ENCODE data around the gene LRRC47.

Gene LRRC47

DNA sequence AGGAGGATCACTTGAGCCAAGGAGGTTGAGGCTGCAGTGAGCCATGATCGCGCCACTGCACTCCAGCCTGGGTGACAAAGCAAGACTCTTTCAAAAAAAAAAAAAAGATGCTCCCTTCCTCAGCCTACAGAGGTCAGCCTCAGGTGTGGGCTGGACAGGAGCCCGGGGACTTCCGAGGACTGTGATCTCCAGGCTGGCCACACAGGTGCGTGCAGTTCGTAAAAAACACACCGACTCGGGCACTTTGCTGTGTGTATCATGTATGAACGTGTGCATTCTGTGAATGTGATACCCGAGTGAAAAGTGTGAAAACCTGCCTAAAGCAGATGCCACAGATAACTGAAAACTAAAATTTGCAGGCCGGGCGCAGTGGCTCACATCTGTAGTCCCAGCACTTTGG lies 52.5 kb downstream of the LRRC47 start:
- FAIRE-seq (no peak), DNase-seq (ENCODE audit: insufficient read length, low spot score) (no peak)
- TF ChIP-seq, protein P1, sequence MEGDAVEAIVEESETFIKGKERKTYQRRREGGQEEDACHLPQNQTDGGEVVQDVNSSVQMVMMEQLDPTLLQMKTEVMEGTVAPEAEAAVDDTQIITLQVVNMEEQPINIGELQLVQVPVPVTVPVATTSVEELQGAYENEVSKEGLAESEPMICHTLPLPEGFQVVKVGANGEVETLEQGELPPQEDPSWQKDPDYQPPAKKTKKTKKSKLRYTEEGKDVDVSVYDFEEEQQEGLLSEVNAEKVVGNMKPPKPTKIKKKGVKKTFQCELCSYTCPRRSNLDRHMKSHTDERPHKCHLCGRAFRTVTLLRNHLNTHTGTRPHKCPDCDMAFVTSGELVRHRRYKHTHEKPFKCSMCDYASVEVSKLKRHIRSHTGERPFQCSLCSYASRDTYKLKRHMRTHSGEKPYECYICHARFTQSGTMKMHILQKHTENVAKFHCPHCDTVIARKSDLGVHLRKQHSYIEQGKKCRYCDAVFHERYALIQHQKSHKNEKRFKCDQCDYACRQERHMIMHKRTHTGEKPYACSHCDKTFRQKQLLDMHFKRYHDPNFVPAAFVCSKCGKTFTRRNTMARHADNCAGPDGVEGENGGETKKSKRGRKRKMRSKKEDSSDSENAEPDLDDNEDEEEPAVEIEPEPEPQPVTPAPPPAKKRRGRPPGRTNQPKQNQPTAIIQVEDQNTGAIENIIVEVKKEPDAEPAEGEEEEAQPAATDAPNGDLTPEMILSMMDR (IDR thresholded peaks at IDR 0.05; ENCODE audit: insufficient read depth, missing control alignments) = no peak

DNA sequence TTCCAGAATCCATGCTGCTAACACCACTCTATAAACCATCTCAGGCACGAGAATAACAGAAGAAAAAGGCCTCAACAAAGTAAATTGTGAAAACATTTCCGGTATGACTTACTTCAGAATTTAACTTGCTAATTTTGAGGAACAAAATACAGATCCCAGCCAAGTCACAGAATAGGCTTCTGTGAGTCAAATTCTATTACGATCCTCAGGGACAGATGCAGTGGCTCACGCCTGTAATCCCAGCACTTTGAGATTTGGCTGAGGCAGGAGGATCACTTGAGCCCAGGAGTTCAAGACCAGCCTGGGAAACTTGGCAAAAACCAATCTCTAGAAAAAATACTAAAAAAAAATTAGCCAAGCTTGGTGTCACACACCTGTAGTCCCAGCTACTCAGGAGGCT lies 52.9 kb downstream of the LRRC47 start:
- DNase-seq (ENCODE audit: insufficient read length, low spot score) = no peak
- FAIRE-seq = no peak
- TF ChIP-seq, protein P1 (IDR thresholded peaks at IDR 0.05; ENCODE audit: insufficient read depth, missing control alignments) = no peak

DNA sequence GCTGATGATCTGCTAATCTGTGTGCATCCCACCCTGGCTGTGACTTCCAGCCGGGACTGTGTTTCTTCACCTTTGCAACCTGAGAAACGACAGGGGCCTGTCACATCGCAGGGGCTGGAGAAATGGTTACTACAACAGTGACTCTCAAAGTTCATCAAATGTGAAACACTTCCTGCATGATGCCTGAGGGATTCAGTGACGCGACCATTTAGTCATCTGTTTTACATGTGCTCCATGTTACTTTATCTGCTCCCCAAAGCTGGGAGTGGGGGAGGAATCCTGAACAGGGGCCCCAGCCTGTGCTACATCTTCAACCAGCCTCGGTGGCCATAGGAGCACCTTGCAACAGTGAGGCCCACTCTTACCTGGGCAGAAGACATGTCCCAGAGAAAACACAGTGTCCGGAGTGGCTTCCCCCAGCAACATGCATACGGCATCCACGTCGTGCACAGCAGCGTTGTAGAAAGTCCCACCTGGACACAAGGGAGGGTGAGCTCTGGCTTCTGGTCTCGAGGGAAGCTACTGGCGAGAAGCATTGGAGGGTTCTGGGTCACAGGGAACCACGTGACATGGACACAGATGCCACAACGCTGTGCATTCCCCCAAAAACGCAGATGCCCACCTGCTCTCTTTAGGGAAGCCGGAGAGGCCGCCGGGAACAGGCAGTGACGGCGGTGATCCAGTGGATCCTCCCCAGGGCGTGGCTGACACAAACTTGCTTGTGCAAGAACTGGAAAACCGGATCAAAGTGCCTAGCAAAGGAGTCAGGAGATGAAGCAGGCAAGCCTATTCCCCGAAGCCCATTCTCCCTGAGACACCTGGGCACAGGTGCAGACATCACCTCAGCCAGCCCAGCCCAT lies 53.6 kb downstream of the LRRC47 start:
- FAIRE-seq (no peak), DNase-seq (ENCODE audit: insufficient read length, low spot score) (no peak)
- TF ChIP-seq, protein P1 (IDR thresholded peaks at IDR 0.05; ENCODE audit: insufficient read depth, missing control alignments) = no peak

DNA sequence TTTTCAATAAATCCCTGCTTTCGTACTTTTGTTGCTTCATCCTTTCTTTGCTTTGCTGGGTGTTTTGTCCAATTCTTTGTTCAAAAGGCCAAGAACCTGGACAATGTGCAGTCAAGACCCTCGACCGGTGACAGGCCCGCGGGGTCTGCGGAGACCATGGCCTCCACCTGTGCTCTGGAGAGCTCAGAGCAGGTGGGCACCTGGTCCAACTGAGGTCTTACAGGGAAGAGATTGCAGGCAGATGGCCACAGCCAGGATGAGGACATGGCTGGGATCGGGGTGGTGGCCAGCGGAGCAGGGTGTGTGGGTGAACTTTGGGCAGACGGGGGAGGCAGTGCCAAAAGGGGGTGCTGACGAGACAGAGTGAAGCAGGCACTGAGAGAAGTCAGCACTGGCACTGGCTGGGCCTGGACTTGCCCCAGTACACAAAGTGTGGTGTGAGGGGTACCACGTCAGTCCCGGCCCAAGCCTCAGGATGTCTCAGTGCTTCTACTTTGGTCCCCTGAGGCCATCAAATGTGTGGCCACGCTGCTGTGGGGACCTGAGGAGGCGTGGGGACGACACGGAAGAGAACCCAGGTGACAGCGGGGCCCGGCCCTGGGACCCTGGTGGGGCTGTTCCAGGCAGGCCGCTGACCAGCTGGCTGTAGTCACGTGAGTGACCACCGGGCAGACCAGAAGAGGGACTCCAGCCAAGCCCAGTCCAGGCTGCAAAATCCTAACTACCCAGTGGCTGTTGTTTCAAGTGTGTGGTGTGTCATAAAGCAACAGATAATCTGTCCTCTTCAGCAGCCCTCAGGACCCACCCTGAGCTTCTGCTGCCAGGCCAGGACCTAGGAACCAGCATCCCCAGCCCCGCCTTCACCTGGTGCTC lies 54.5 kb downstream of the LRRC47 start:
- TF ChIP-seq, protein P1 (IDR thresholded peaks at IDR 0.05; ENCODE audit: insufficient read depth, missing control alignments) = no peak
- no peak for FAIRE-seq
- DNase-seq (ENCODE audit: insufficient read length, low spot score) = no peak

DNA sequence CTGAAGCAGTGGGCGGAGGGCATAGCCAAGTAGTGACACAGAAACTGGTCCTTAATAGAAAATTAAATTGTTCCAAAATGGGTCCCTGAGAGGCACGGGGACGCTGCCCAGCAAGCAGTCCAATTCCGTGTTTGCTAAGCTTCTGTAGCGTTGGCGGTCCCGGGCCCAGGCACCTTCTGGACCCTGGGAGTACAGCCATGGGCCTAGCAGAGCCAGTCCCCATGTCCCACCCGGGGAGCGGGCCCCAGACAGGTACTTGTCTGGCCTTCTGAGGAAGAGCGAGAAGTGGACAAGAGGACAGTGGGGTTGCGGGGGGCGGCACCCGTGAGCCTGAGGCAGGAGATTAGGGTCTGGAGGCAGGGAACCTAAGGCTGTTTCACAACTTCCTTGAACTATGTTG lies 55.5 kb downstream of the LRRC47 start:
- no peak for DNase-seq (ENCODE audit: insufficient read length, low spot score)
- no peak for FAIRE-seq
- TF ChIP-seq, protein P1 (IDR thresholded peaks at IDR 0.05; ENCODE audit: insufficient read depth, missing control alignments) = no peak

DNA sequence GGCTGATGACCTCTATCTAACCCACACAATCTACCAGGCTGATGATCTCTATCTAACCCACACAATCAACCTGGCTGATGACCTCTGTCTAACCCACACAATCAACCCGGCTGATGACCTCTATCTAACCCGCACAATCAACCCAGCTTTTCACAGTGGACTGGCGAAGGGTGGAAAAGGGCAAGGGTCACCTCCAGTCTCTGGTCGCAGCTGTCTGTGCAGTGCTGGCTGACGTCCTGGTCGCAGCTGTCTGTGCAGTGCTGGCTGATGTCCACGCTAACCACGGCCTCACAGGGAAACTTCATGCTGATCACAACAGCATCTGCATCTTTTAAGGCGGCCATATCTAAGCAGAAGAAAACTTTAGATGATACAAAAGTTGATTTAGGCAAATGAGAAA lies 56.3 kb downstream of the LRRC47 start:
- TF ChIP-seq, protein P1 (IDR thresholded peaks at IDR 0.05; ENCODE audit: insufficient read depth, missing control alignments) = no peak
- no peak for DNase-seq (ENCODE audit: insufficient read length, low spot score)
- FAIRE-seq = no peak

Measured in D721Med (cell line).